Retinal pigment epithelial cell (primary cell): Measurements from ENCODE around the gene CYFIP1.

Experiments
- DNase-seq: peaks from one replicate; pipeline ENCODE4 v3.0.0-alpha.2; 2010; ENCODE audit warnings: low read depth
- H3K4me3 ChIP-seq: 2 replicates; pipeline ENCODE4 v1.5.1; 2011; ENCODE audit warnings: mild to moderate bottlenecking, low read length, control low read depth, moderate library complexity
- CTCF ChIP-seq: conservative IDR thresholded peaks from 2 replicates; pipeline ENCODE4 v1.5.1; 2011; ENCODE audit warnings: low read depth, low read length, control low read depth, inconsistent platforms

The CYFIP1 gene

GRCh38 chr15:22954798-22955543 lies 25.2 kb downstream of the CYFIP1 start:
- H3K4me3 ChIP-seq = no peak overlapping the region
- TF ChIP-seq CTCF = no peak
- no peak for DNase-seq

- no peak for TF ChIP-seq CTCF
These were observed 25.8 kb downstream of the CYFIP1 start for GRCh38 chr15:22954326-22954725.

GRCh38 chr15:22952796-22953579 lies 27.2 kb downstream of the CYFIP1 start:
- TF ChIP-seq CTCF = no peak
- no peak overlapping the region for H3K4me3 ChIP-seq
- no peak for DNase-seq

More at GRCh38 chr15:22954326-22954725, 25.8 kb downstream of the CYFIP1 start:
- DNase-seq = no peak
- H3K4me3 ChIP-seq = no peak overlapping the region

GRCh38 chr15:22951381-22952280 lies 28.5 kb downstream of the CYFIP1 start:
- no peak overlapping the region for H3K4me3 ChIP-seq
- no peak for DNase-seq

GRCh38 chr15:22951031-22951380 lies 29.2 kb downstream of the CYFIP1 start:
- DNase-seq = no peak
- no peak for TF ChIP-seq CTCF
- H3K4me3 ChIP-seq = no peak overlapping the region

More at GRCh38 chr15:22951381-22952280, 28.5 kb downstream of the CYFIP1 start:
- TF ChIP-seq CTCF = no peak

- no peak for DNase-seq
- no peak overlapping the region for H3K4me3 ChIP-seq
- TF ChIP-seq CTCF = no peak
These were observed 29.7 kb downstream of the CYFIP1 start for GRCh38 chr15:22950256-22950990.
